PC-9 (cell line): Measurements from ENCODE around the gene PBX4. TPM values are rescaled to one million over a fixed set of nuclear protein-coding genes. Genes with fewer than 3 reads are reported as not detected.

ENCODE experiments used
- BruUV-seq: library from RNA; stranded (reverse); fragments of 400-500 nt; replicated peaks from 2 replicates; lab custom pipeline; 2021; lab: Mats Ljungman, UMichigan
- CTCF ChIA-PET: fragments of 300-600 bp; sonication (Branson Sonifier 250); formaldehyde crosslinking; loops from one replicate; lab custom pipeline; 2022; ENCODE audit warnings: antibody characterized with exemption; lab: Charles Lee
- POLR2A ChIA-PET: fragments of 300-600 bp; sonication (Branson Sonifier 250); formaldehyde crosslinking; loops from one replicate; lab custom pipeline; 2022; ENCODE audit warnings: antibody characterized with exemption; ENCODE audit not compliant: unreplicated experiment; lab: Charles Lee
- DNase-seq, 2 experiments: peaks; one replicate each; pipeline versions ENCODE4 v3.0.0 to v3.0.0-alpha.2; 2015 to 2022; ENCODE audit warnings: mixed read lengths in 1 of 2
- H2AFZ ChIP-seq: fragments of 200-600 bp; sonication (generic); 2 replicates; pipeline ENCODE4 v1.8.1; 2017; ENCODE audit warnings: antibody characterized with exemption
- H3F3A ChIP-seq: fragments of 200-600 bp; sonication (generic); 2 replicates; pipeline ENCODE4 v1.8.1; 2017; ENCODE audit warnings: antibody characterized with exemption, mild to moderate bottlenecking, low read depth; ENCODE audit not compliant: insufficient read depth
- H3K27ac ChIP-seq: fragments of 200-600 bp; sonication (generic); 2 replicates; pipeline ENCODE4 v1.6.1; 2016; ENCODE audit warnings: mixed run types
- H3K27me3 ChIP-seq: fragments of 200-600 bp; sonication (generic); 2 replicates; pipeline ENCODE4 v1.6.1; 2016; ENCODE audit warnings: low read depth, mixed run types; ENCODE audit not compliant: insufficient read depth
- H3K36me3 ChIP-seq: fragments of 200-600 bp; sonication (generic); 2 replicates; pipeline ENCODE4 v1.6.1; 2016; ENCODE audit warnings: low read depth, mixed run types
- H3K4me1 ChIP-seq: fragments of 200-600 bp; sonication (generic); replicated peaks from 2 replicates; pipeline ENCODE4 v1.6.1; 2016; ENCODE audit warnings: mixed run types; ENCODE audit not compliant: insufficient read depth
- H3K4me2 ChIP-seq: fragments of 200-600 bp; sonication (generic); 2 replicates; pipeline ENCODE4 v1.6.1; 2017; ENCODE audit warnings: mixed run types
- H3K4me3 ChIP-seq: fragments of 200-600 bp; sonication (generic); 2 replicates; pipeline ENCODE4 v1.6.1; 2016; ENCODE audit warnings: mixed run types
- H3K79me2 ChIP-seq: fragments of 200-600 bp; sonication (generic); 2 replicates; pipeline ENCODE4 v1.6.1; 2017; ENCODE audit warnings: low read depth, mixed run types
- H3K9me2 ChIP-seq: fragments of 200-600 bp; sonication (generic); 2 replicates; pipeline ENCODE4 v1.8.1; 2017; ENCODE audit warnings: mild to moderate bottlenecking; ENCODE audit not compliant: insufficient read depth
- H3K9me3 ChIP-seq: fragments of 200-600 bp; sonication (generic); 2 replicates; pipeline ENCODE4 v1.8.1; 2016; ENCODE audit warnings: low read depth; ENCODE audit not compliant: insufficient read depth
- H4K20me1 ChIP-seq: fragments of 200-600 bp; sonication (generic); 2 replicates; pipeline ENCODE4 v1.8.1; 2017; ENCODE audit not compliant: insufficient read depth
- CTCF ChIP-seq: fragments of 200-600 bp; sonication (generic); conservative IDR thresholded peaks from 2 replicates; pipeline ENCODE4 v1.6.1; 2017; ENCODE audit warnings: mixed run types, antibody characterized with exemption, mild to moderate bottlenecking, moderate library complexity
- EZH2 ChIP-seq: fragments of 200-600 bp; sonication (generic); IDR thresholded peaks from 2 replicates; pipeline ENCODE4 v1.8.0; 2017; ENCODE audit warnings: antibody characterized with exemption, low read depth
- intact Hi-C: fragments of 100-400 bp; cut with micrococcal nuclease; formaldehyde crosslinking; loops from one replicate; pipeline ENCODE4 v1.10.0; 2022; ENCODE audit not compliant: unreplicated experiment
- total RNA-seq: library from RNA; stranded (reverse); gene quantifications from 2 replicates; pipeline ENCODE4 v1.2.3, GENCODE V29; 2021

PBX4 gene
- total RNA-seq, 1 experiment from 2014 or later, result 5.7 TPM

GRCh38 chr19:19637523-19638251 is 19.2 kb upstream of the PBX4 start:
- Histone ChIP-seq H3K9me2 (no peaks in the 10 kb centered on the region), H3K27me3 (no peaks in the 10 kb centered on the region), H3K4me2 (no peak overlapping the region), H3K27ac (no peak overlapping the region), H2AFZ (no peak overlapping the region), H3K36me3 (peaks cover 12% of the 10 kb centered on the region; the same call in 1 of the 2 replicates), H4K20me1 (no peaks in the 10 kb centered on the region), H3K4me1 (no peaks in the 10 kb centered on the region), H3F3A (peaks cover 6% of the 10 kb centered on the region; the same call in 1 of the 2 replicates), H3K9me3 (no peaks in the 10 kb centered on the region), H3K79me2 (no peaks in the 10 kb centered on the region), H3K4me3 (no peak overlapping the region)
- TF ChIP-seq EZH2 (no peak), CTCF (no peak)
- POLR2A ChIA-PET, result no interaction called here
- intact Hi-C loops, result no loop called here
- DNase-seq, result no peak
- no TSS peak for BruUV-seq
- CTCF ChIA-PET, result no interaction called here

- ChIA-PET POLR2A (no interaction called here), CTCF (no interaction called here)
- Histone ChIP-seq H3K4me3 (no peak overlapping the region), H3F3A (peaks cover 10% of the 10 kb centered on the region; the same call in 1 of the 2 replicates), H3K36me3 (peaks cover 12% of the 10 kb centered on the region; the same call in 1 of the 2 replicates), H3K4me2 (no peak overlapping the region), H3K9me3 (no peaks in the 10 kb centered on the region), H3K27ac (no peak overlapping the region), H2AFZ (no peak overlapping the region), H4K20me1 (no peaks in the 10 kb centered on the region), H3K79me2 (no peaks in the 10 kb centered on the region), H3K27me3 (no peaks in the 10 kb centered on the region), H3K4me1 (no peaks in the 10 kb centered on the region), H3K9me2 (no peaks in the 10 kb centered on the region)
- intact Hi-C loops, result no loop called here
- no peak for DNase-seq
- no peak for TF ChIP-seq EZH2
- no peak for TF ChIP-seq CTCF
- BruUV-seq, result no TSS peak
Measured at GRCh38 chr19:19637186-19637522, 18.7 kb upstream of the PBX4 start.

GRCh38 chr19:19636573-19637185 is 18.2 kb upstream of the PBX4 start:
- Histone ChIP-seq H3K27ac (no peak overlapping the region), H2AFZ (no peak overlapping the region), H3K9me2 (no peaks in the 10 kb centered on the region), H3K9me3 (no peaks in the 10 kb centered on the region), H3K36me3 (peaks cover 12% of the 10 kb centered on the region; the same call in 1 of the 2 replicates), H3F3A (peaks cover 10% of the 10 kb centered on the region; the same call in 1 of the 2 replicates), H3K27me3 (no peaks in the 10 kb centered on the region), H4K20me1 (no peaks in the 10 kb centered on the region), H3K79me2 (no peaks in the 10 kb centered on the region), H3K4me3 (no peak overlapping the region), H3K4me1 (no peaks in the 10 kb centered on the region), H3K4me2 (no peak overlapping the region)
- ChIA-PET CTCF (no interaction called here), POLR2A (no interaction called here)
- TF ChIP-seq CTCF (no peak), EZH2 (no peak)
- BruUV-seq, result no TSS peak
- intact Hi-C loops, result no loop called here
- DNase-seq, result no peak
